HG03575 (cell line): Measurements from ENCODE around the gene U2AF2.

ENCODE experiments used
- ATAC-seq: cut with Tn5 transposase; IDR thresholded peaks from one replicate; pipeline ENCODE4 v1.9.1; 2021; ENCODE audit not compliant: unreplicated experiment, insufficient number of reproducible peaks, low FRiP score; ENCODE audit errors: extremely low read depth

U2AF2 gene

DNA sequence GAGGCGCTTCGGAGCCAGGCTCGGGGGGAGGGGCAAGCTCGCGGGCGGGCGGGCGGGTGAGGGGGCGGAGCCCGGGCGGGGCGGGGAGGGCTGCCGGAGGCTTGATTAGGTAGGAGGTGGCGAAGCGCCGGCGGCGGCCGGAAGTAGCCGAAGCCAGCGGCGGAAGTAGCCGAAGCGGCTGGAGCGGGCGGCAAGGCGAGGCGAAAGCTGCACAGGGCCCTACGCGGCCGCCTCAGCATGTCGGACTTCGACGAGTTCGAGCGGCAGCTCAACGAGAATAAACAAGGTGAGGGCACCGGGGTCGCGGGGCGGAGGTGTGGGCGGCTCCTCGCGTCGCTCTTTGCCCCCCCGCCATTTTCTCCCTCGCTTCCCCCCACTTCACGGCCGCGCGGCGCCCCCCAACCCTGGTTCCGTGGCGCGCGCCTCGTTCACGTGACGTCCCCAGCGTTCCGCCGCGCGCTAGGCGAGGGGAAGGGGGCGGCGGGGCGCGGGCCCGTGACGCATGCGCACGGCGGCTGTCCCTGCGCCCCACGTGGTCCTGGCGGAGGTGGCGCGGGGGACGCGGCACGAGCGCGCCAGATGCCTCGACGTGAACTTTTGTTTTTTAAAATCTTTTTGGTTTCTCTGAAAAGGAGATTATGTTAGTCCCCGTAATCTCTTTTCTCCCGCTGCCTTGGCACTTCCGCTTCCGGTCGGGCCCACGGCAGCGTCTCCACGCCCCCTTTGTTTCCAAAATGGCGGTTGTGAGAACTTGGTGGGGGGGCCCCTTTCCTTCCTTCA, at the start of gene U2AF2:
Gene U2AF2 (plus strand): TSS at position 168 of the 780 bp plus-strand sequence. CDS start 70 bp downstream, at position 238.
- ATAC-seq = peak; percentile 9

- ATAC-seq = no peak
Measured at GRCh38 chr19:55605207-55605636, 49.6 kb upstream of the U2AF2 start.

DNA sequence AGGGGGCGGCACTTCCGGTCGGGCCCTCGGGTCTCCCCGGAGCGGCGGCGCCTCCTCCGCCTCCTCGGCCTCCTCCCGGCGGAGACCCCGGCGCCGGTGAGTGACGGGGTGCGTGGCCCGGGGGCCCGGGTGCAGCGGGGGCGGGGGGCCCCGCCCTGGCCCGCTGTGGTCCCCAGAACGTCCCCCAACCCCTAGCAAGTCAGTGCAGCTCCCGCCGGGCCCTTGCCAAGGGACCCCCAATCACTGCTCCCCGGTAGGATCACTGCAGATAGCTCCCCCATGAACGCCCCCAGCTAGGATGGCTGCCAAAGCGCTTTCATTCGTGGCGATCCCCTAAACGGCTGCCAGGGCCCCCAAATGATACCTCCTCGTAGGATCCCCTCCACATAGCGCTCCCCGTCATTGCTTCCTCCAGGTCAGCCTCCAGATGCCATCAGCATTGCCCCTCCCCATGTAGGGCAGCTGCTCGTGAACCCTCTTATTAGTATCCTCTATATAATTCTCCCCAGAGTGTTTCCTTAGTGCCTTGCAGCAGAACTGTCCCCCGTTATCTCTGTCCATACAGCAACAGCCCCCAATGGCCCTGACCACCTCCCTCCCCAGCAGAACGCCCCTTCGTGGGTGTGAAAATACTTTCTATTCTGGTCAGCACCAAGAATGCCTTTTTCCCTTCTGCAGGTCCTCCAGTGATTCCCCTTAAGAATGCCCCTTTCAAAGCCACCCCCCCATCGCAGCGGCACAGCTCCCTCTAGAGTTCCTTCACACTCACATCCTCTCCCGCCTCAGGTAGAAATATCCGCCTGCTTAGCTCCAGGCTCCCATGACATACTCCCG, 49.0 kb upstream of the U2AF2 start, which contains the start of gene ZNF865:
Gene ZNF865 (plus strand): TSS at position 11 of the 834 bp plus-strand sequence. CDS start 7,972 bp downstream, outside the sequence.
- no peak for ATAC-seq

DNA sequence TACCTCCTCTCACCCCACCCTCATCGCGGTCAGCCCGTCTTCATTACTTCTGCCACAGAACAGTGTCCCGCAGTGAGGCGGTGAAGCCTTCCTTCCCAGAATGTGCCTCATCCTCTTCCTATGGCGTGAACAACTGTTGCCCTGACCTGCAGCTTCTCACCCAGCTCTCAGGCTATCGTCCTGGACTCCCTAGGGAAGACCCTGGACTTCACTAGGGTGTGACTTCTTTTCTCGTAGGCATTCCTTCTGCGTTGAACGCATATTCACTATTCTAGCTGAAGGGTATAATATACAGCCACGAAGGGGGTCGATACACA, 48.4 kb upstream of the U2AF2 start:
- no peak for ATAC-seq

DNA sequence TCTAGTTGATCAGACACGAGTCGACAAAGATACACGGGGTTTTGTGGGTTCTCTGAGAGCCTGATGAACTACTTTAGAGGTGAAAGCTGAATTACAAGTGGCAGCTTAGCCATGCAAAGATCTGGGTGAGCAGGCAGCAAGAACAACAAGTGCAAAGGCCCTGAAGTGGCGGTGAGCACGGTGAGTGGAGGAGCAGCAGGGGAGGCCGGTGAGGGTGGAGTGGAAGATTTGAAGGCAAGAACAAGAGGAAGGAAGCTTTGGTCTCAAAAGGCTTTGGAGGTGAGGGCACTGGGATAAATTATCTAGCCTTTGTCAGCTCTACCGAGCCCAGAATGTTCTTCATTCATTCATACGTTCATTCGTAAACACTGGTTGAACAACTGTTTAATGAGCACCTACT, 48.0 kb upstream of the U2AF2 start:
- ATAC-seq = no peak

GRCh38 chr19:55609326-55609725, 45.5 kb upstream of the U2AF2 start:
- no peak for ATAC-seq

DNA sequence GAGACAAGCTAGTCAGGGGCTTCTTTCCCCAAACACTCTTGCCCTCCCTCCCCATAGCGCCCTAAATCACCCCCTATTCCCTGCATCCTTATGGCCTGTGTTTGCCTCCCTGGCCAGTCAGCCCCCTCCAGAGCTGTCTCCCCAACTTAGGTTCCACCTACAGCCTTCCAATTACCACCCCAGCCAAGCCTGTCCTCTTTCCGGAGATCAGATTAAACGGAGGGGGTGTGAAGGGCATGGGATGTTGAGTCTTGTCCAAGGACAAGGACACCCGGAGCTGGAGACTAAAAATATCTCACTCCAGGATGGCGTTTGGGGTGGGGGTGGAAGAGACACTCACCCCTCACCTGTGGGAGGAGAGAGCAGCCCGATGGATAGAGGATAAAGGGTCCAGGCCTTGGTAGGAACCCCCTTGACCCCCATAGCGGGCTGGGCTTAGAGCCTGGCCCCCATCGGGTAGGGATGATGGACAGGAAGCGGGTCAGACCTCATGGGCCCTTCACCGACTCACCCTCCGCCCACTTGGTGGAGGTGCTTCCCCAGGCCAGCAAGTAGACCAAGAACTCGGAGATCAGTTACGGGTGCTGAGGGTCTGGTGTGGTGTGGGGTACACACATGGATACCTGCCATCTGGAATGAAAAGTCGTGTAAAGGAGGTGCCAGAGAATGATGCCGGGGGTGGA, 43.4 kb upstream of the U2AF2 start:
- no peak for ATAC-seq

DNA sequence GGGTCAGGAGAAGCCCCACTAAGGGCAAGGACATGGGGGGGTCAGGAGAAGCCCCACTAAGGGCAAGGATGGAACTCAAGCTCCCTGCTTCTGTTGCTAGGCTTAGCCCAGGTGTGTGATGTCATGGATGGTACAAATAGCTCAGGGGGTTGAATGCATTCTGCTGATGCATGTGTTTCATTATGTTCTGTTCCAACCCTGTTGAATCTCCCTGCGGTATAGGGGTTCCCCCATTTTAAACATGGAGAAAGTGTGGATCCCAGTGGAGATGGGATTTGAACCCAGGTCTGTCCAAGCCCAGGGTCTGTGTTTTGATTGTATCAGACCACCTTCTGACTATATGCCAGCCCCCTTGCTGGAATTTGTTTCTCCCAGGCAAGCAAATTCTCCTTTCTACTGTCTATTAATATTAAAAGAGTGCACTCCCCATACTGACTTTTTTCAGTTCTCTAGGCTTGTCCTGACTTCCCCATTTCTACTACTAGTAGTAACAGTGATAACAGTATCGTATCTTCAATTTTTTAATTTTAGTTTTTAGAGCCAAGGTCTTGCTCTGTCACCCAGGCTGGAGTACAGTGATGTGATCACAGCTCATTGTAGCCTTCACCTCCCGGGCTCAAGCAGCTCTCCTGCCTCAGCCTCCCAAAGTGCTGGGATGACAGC, 42.7 kb upstream of the U2AF2 start:
- ATAC-seq = no peak

DNA sequence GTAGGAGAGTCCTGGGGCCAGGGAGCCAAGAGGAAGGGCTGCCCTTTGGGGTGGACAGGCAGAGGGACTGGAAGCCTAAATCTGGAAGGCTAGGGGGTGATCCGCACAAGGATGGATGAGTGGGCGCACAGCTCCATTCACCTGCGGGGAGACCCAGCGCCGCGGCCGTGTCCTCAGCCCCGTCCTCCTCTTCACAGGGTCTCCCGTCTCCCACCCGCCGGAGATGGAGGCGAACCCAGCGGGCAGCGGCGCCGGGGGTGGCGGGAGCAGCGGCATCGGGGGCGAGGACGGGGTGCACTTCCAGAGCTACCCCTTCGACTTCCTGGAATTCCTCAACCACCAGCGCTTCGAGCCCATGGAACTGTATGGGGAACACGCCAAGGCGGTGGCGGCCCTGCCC, 41.4 kb upstream of the U2AF2 start:
- ATAC-seq = no peak

DNA sequence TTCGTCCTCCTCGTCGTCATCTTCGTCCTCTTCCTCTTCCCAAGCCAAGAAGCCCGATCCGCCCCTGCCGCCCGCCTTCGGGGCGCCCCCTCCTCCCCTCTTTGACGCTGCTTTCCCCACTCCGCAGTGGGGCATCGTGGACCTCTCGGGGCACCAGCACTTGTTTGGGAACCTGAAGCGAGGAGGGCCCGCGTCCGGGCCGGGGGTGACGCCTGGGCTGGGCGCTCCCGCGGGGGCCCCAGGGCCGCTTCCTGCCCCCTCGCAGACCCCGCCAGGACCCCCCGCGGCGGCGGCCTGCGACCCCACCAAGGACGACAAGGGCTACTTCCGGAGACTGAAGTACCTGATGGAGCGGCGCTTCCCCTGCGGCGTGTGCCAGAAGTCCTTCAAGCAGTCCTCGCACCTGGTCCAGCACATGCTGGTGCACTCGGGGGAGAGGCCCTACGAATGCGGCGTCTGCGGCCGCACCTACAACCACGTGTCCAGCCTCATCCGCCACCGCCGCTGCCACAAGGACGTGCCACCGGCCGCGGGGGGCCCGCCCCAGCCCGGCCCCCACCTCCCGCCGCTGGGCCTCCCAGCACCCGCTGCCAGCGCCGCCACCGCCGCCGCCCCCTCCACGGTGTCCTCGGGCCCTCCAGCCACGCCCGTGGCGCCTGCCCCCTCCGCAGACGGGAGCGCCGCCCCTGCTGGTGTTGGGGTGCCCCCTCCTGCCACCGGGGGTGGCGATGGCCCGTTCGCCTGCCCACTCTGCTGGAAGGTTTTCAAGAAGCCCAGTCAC, 40.7 kb upstream of the U2AF2 start:
- ATAC-seq = no peak

- no peak for ATAC-seq
Measured at GRCh38 chr19:55614711-55615542, 39.9 kb upstream of the U2AF2 start.

GRCh38 chr19:55615543-55616394, 39.1 kb upstream of the U2AF2 start:
- no peak for ATAC-seq

- no peak for ATAC-seq
Measured at GRCh38 chr19:55616395-55616875, 38.4 kb upstream of the U2AF2 start.

DNA sequence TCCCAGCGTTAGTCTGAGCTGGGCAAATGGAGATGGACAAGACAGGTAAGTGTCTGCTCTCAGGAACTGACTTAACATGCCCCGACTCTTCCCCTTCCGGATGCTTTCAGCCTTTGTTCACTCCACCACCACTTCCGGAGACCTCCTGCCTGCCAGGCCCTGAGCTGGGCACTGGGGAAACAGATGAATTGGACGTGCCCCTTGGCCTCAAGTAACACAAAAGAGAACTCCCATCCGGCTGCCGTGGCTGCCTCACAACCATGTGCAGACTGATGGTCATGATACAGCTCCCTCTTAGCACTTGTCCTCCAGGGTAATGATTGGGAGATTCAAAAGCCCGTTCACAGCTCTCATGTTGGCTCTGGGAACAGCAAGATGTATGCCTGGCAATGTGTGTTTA, 37.4 kb upstream of the U2AF2 start:
- no peak for ATAC-seq

DNA sequence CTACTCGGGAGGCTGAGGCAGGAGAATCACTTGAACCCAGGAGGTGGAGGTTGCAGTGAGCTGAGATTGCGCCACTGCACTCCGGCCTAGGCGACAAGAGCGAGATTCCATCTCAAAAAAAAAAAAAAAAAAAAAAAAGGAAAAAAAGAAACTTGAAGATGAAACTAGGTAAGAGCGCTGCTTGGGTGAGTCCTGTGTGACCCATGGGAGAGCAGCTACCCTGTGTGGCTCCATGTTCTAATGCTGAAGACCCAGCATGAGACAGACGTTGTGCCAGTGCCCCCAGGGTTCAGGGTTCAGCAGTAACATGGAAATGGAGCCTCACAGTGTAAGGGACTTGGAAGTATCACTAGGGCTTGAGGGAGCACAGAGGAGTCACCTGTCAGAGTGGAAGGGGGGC, 36.4 kb upstream of the U2AF2 start:
- no peak for ATAC-seq

DNA sequence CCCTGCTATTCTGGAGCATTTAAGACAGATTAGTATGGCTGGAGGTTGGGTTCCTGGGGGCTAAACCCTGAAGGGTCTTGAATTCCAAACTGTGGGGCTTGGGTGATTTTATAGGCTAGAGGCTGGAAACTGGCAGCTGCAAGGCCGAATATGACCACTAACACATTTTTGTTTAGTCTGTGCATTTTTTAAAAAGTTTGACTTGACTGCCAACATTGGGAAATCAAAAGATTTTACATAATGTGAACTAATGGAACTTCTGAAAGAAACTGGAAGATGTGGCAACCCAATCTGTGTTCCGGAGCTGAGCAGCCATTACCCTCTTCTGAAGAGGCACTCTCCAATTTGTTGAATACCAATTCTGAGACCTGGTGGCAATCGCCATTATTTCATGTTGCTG, 35.5 kb upstream of the U2AF2 start:
- no peak for ATAC-seq
